SK-N-SH (cell line): ENCODE data around the gene CEP55. TPM values are rescaled to one million over a fixed set of nuclear protein-coding genes. Genes with fewer than 3 reads are reported as not detected.

Experiments used
- CTCF ChIA-PET: fragments of 300-600, 350-600 bp; formaldehyde crosslinking; extraction: SDS; loops from one replicate; lab custom pipeline; 2021; lab: Yijun Ruan, JAX
- POLR2A ChIA-PET: fragments of 350-600 bp; sonication (Branson Sonifier 250); formaldehyde crosslinking; extraction: SDS; loops from one replicate; lab custom pipeline; 2020; ENCODE audit warnings: antibody characterized with exemption, inconsistent platforms; lab: Yijun Ruan, JAX
- DNase-seq: peaks from one replicate; pipeline ENCODE4 v3.0.0; 2012
- H2AFZ ChIP-seq: fragments of 200-600 bp; sonication (generic); 2 replicates; pipeline ENCODE4 v1.8.1; 2016; ENCODE audit warnings: antibody characterized with exemption, mild to moderate bottlenecking, low read depth
- H3F3A ChIP-seq: fragments of 200-600 bp; sonication (generic); replicated peaks from 2 replicates; pipeline ENCODE3; 2016; ENCODE audit warnings: antibody characterized with exemption, mild to moderate bottlenecking; ENCODE audit not compliant: insufficient read depth
- H3K27ac ChIP-seq, 2 experiments: fragments of 200-500 bp in 1 of 2; fragments of 200-600 bp in 1 of 2; sonication (Bioruptor generic) in 1 of 2; sonication (generic), shearing (Covaris generic) in 1 of 2; 2 replicates each; pipeline versions ENCODE4 v1.5.1 to v1.6.1; 2014 to 2016; ENCODE audit warnings: low read depth in 2 of 2, inconsistent platforms in 1 of 2, low read length in 1 of 2, mild to moderate bottlenecking in 1 of 2, mixed read lengths in 1 of 2
- H3K27me3 ChIP-seq: fragments of 200-600 bp; sonication (generic), shearing (Covaris generic); 2 replicates; pipeline ENCODE4 v1.6.1; 2016; ENCODE audit warnings: mixed run types; ENCODE audit not compliant: insufficient read depth
- H3K36me3 ChIP-seq, 2 experiments: fragments of 200-500 bp in 1 of 2; fragments of 200-600 bp in 1 of 2; sonication (Bioruptor generic) in 1 of 2; sonication (generic) in 1 of 2; replicated peaks in 1 of 2; 2 replicates each; pipeline versions ENCODE3 to v1.5.1; 2014 to 2016; ENCODE audit warnings: low read length in 1 of 2, mild to moderate bottlenecking in 1 of 2; ENCODE audit not compliant: insufficient read depth in 2 of 2, control insufficient read depth in 1 of 2
- H3K4me1 ChIP-seq, 2 experiments: fragments of 200-500 bp in 1 of 2; fragments of 200-600 bp in 1 of 2; sonication (Bioruptor generic) in 1 of 2; sonication (generic), shearing (Covaris generic) in 1 of 2; 2 replicates each; pipeline versions ENCODE4 v1.5.1 to v1.6.1; 2014 to 2016; ENCODE audit warnings: low read depth in 1 of 2, low read length in 1 of 2, mixed run types in 1 of 2; ENCODE audit not compliant: insufficient read depth in 2 of 2, control insufficient read depth in 1 of 2
- H3K4me2 ChIP-seq: fragments of 200-600 bp; sonication (generic), shearing (Covaris generic); 2 replicates; pipeline ENCODE4 v1.6.1; 2017; ENCODE audit warnings: mixed run types
- H3K4me3 ChIP-seq, 2 experiments: fragments of 200-500 bp in 1 of 2; fragments of 200-600 bp in 1 of 2; sonication (Bioruptor generic) in 1 of 2; sonication (generic), shearing (Covaris generic) in 1 of 2; 2 replicates each; pipeline versions ENCODE4 v1.5.1 to v1.8.1; 2014 to 2016; ENCODE audit warnings: low read depth in 2 of 2, inconsistent platforms in 1 of 2, low read length in 1 of 2, mild to moderate bottlenecking in 1 of 2, mixed read lengths in 1 of 2, moderate library complexity in 1 of 2
- H3K79me2 ChIP-seq: fragments of 200-600 bp; sonication (generic); 2 replicates; pipeline ENCODE4 v1.8.1; 2017; ENCODE audit warnings: mild to moderate bottlenecking; ENCODE audit not compliant: insufficient read depth
- H3K9ac ChIP-seq: fragments of 200-600 bp; sonication (generic); 2 replicates; pipeline ENCODE4 v1.6.1; 2017; ENCODE audit warnings: mixed run types
- H3K9me2 ChIP-seq: fragments of 200-600 bp; sonication (generic); 2 replicates; pipeline ENCODE4 v1.6.1; 2017; ENCODE audit warnings: mixed run types
- H3K9me3 ChIP-seq: fragments of 200-600 bp; sonication (generic); 2 replicates; pipeline ENCODE4 v1.6.1; 2017; ENCODE audit warnings: mixed run types, mild to moderate bottlenecking, moderate library complexity
- H4K20me1 ChIP-seq: fragments of 200-600 bp; sonication (generic); 2 replicates; pipeline ENCODE4 v1.6.1; 2017; ENCODE audit warnings: mild to moderate bottlenecking, mixed run types; ENCODE audit not compliant: insufficient read depth
- CHD2 ChIP-seq: fragments of 150-350 bp; IDR thresholded peaks from 2 replicates; pipeline ENCODE4 v1.6.1; 2018; ENCODE audit warnings: low read length; ENCODE audit not compliant: partially characterized antibody
- FOSL2 ChIP-seq: IDR thresholded peaks from 2 replicates; pipeline ENCODE4 v1.4.0; 2012; ENCODE audit warnings: low read depth, mild to moderate bottlenecking, moderate library complexity, borderline replicate concordance
- IRF3 ChIP-seq: fragments of 150-350 bp; IDR thresholded peaks from 2 replicates; pipeline ENCODE4 v1.6.1; 2016; ENCODE audit warnings: mild to moderate bottlenecking, low read depth, low read length
- MEF2A ChIP-seq: IDR thresholded peaks from 2 replicates; pipeline ENCODE4 v1.4.0; 2012; ENCODE audit warnings: low read depth, borderline replicate concordance
- MXI1 ChIP-seq: IDR thresholded peaks from 2 replicates; pipeline ENCODE4 v1.6.1; 2012; ENCODE audit warnings: mild to moderate bottlenecking, low read depth, low read length, improper control_type of control experiment
- NRF1 ChIP-seq: IDR thresholded peaks from 2 replicates; pipeline ENCODE4 v1.6.1; 2012; ENCODE audit warnings: low read depth, mild to moderate bottlenecking, low read length
- PBX3 ChIP-seq: IDR thresholded peaks from 2 replicates; pipeline ENCODE4; 2012
- RAD21 ChIP-seq: IDR thresholded peaks from 2 replicates; pipeline ENCODE4 v1.6.1; 2012; ENCODE audit warnings: mild to moderate bottlenecking, low read length
- RCOR1 ChIP-seq: fragments of 150-350 bp; IDR thresholded peaks from 2 replicates; pipeline ENCODE4 v1.6.1; 2017; ENCODE audit warnings: antibody characterized with exemption, low read length
- RFX5 ChIP-seq: IDR thresholded peaks from 2 replicates; pipeline ENCODE4 v1.6.1; 2012; ENCODE audit warnings: mild to moderate bottlenecking, improper control_type of control experiment, low read length
- RXRA ChIP-seq: IDR thresholded peaks from 2 replicates; pipeline ENCODE4 v1.4.0; 2012; ENCODE audit warnings: low read depth, mild to moderate bottlenecking, borderline replicate concordance
- SIN3A ChIP-seq: IDR thresholded peaks from 2 replicates; pipeline ENCODE4 v1.6.1; 2012; ENCODE audit warnings: low read depth, mild to moderate bottlenecking, low read length, moderate library complexity, borderline replicate concordance
- TAF1 ChIP-seq: IDR thresholded peaks from 2 replicates; pipeline ENCODE4 v1.6.1; 2012; ENCODE audit warnings: low read depth, mild to moderate bottlenecking, low read length, moderate library complexity, borderline replicate concordance
- TCF12 ChIP-seq: IDR thresholded peaks from 2 replicates; pipeline ENCODE4 v1.4.0; 2012
- TEAD4 ChIP-seq: IDR thresholded peaks from 2 replicates; pipeline ENCODE4 v1.4.0; 2012; ENCODE audit warnings: mild to moderate bottlenecking, borderline replicate concordance; ENCODE audit not compliant: insufficient read depth
- WGBS: methylation state at CpG from one replicate; pipeline ENCODE4 v1.1.6; 2017; ENCODE audit warnings: low lambda C conversion rate; 5-methylcytosine and 5-hydroxymethylcytosine counted together
- polyA plus RNA-seq, 3 experiments: library from polyadenylated mRNA; depleted of rRNA; stranded (reverse); fragments of >200 nt; gene quantifications; 2 replicates each; pipeline ENCODE4 v1.2.3, GENCODE V29; 2012

The CEP55 gene
- polyA plus RNA-seq, 1 of the 3 experiments (the other 2 are of a cell fraction), result 9.8 TPM

GRCh38 chr10:93503075-93503474, 6.7 kb downstream of the CEP55 start:
- peaks cover 3% of the 10 kb centered on the region for H3F3A ChIP-seq
- H3K27me3 ChIP-seq, result no peaks in the 10 kb centered on the region
- H3K9ac ChIP-seq, result no peak overlapping the region
- H4K20me1 ChIP-seq, result no peaks in the 10 kb centered on the region
- H3K36me3 ChIP-seq, result peaks cover 9 to 12% of the 10 kb centered on the region in 2 experiments
- CTCF ChIA-PET, result interaction anchor here (0.9 to 2.2 kb wide), 6 partner anchors 8 to 146 kb away, joined by 3 to 16 read pairs (median 3); partner anchors contain the start of gene MYOF
- H3K79me2 ChIP-seq, result peaks cover 62% of the 10 kb centered on the region
- WGBS, result 85% methylated on average over 6 of the region's 6 CpGs
- DNase-seq, result no peak
- TF ChIP-seq NRF1 (no peak), MEF2A (no peak)
- H3K4me1 ChIP-seq, result peaks cover 0 to 4% of the 10 kb centered on the region in 2 experiments; a peak in 3 of 4 replicates
- no peaks in the 10 kb centered on the region for H3K9me3 ChIP-seq
- H3K27ac ChIP-seq, result 0 out of 4 replicates have a peak overlapping the region, but pooled peaks of 1 of the 2 experiments have one; percentile 8
- POLR2A ChIA-PET, result no interaction called here
- peak overlapping the region; percentile 64; the same call in 1 of the 2 replicates for H2AFZ ChIP-seq
- H3K9me2 ChIP-seq, result no peaks in the 10 kb centered on the region
- H3K4me2 ChIP-seq, result no peak overlapping the region
- H3K4me3 ChIP-seq, result no peak overlapping the region

GRCh38 chr10:93505075-93505474, 8.7 kb downstream of the CEP55 start:
- H3K36me3 ChIP-seq, result peaks cover 9 to 12% of the 10 kb centered on the region in 2 experiments
- ChIA-PET CTCF (interaction anchor here (0.6 to 2.6 kb wide), 5 partner anchors 15 to 1030 kb away, joined by 3 to 15 read pairs (median 3); no protein-coding TSS in a partner anchor), POLR2A (no interaction called here)
- H3K9me2 ChIP-seq, result no peaks in the 10 kb centered on the region
- no peak overlapping the region for H3K4me2 ChIP-seq
- H3K27ac ChIP-seq, result no peak overlapping the region
- TF ChIP-seq FOSL2 (no peak), RXRA (no peak), RCOR1 (no peak), RAD21 (no peak), TEAD4 (no peak), SIN3A (no peak), CHD2 (no peak), TCF12 (no peak), MXI1 (no peak), IRF3 (no peak), PBX3 (no peak), RFX5 (no peak), TAF1 (no peak)
- no peaks in the 10 kb centered on the region for H3K27me3 ChIP-seq
- no peak overlapping the region for H2AFZ ChIP-seq
- H3K9me3 ChIP-seq, result no peaks in the 10 kb centered on the region
- no peak overlapping the region for H3K4me3 ChIP-seq
- H3F3A ChIP-seq, result peaks cover 4% of the 10 kb centered on the region
- WGBS, result 90% methylated on average over 2 of the region's 2 CpGs
- peaks cover 0 to 4% of the 10 kb centered on the region in 2 experiments; a peak in 1 of 4 replicates for H3K4me1 ChIP-seq
- H3K9ac ChIP-seq, result no peak overlapping the region
- H4K20me1 ChIP-seq, result no peaks in the 10 kb centered on the region
- DNase-seq, result no peak
- peaks cover 47% of the 10 kb centered on the region for H3K79me2 ChIP-seq
